HCT116 (cell line): ENCODE measurements around the gene CDKL5. TPM values are rescaled to one million over a fixed set of nuclear protein-coding genes. Genes with fewer than 3 reads are reported as not detected.

Source experiments
- ATAC-seq: fragments of 200-7000 bp; cut with Tn5 transposase; 2 replicates; pipeline ENCODE4 v1.9.1; 2020; ENCODE audit warnings: mild to moderate bottlenecking, moderate library complexity
- BruUV-seq: library from RNA; stranded (reverse); fragments of 400-500 nt; replicated peaks from 2 replicates; lab custom pipeline; 2021; lab: Mats Ljungman, UMichigan
- CTCF ChIA-PET: fragments of 300-600 bp; sonication (Branson Sonifier 250); formaldehyde crosslinking; loops from one replicate; lab custom pipeline; 2021; ENCODE audit warnings: antibody characterized with exemption; lab: Charles Lee
- POLR2A ChIA-PET: fragments of 300-600, 350-600 bp; sonication (Branson Sonifier 250); formaldehyde crosslinking; loops from one replicate; lab custom pipeline; 2021; ENCODE audit warnings: antibody characterized with exemption; lab: Charles Lee
- RAD21 ChIA-PET, 2 experiments: fragments of 300-600 bp; sonication (Branson Sonifier 250); formaldehyde crosslinking; loops; one replicate each; lab custom pipeline; 2023; ENCODE audit warnings: low total read pairs in 2 of 2; ENCODE audit not compliant: uncharacterized antibody in 2 of 2, unreplicated experiment in 2 of 2, low non-redundant PET in 1 of 2; lab: Charles Lee
- DNase-seq: peaks from one replicate; pipeline ENCODE4 v3.0.0-alpha.2; 2010; ENCODE audit warnings: low read depth, low spot score
- H2AFZ ChIP-seq: fragments of 200-600 bp; shearing (Covaris generic), sonication (generic); 2 replicates; pipeline ENCODE4 v1.6.1; 2017; ENCODE audit warnings: low read depth, mixed run types, mixed read lengths, antibody characterized with exemption, low read length; ENCODE audit not compliant: poor library complexity, severe bottlenecking
- H3K27ac ChIP-seq: 2 replicates; pipeline ENCODE4 v1.5.1; 2012; ENCODE audit warnings: low read depth, low read length
- H3K27me3 ChIP-seq: fragments of 200-600 bp; sonication (generic); 2 replicates; pipeline ENCODE4 v1.6.1; 2016; ENCODE audit warnings: mixed run types, low read length, mixed read lengths; ENCODE audit not compliant: insufficient read depth
- H3K36me3 ChIP-seq, 2 experiments: fragments of 200-500 bp in 1 of 2; fragments of 200-600 bp in 1 of 2; sonication (Bioruptor generic) in 1 of 2; sonication (generic) in 1 of 2; 2 replicates each; pipeline versions ENCODE4 v1.5.1 to v1.6.1; 2014 to 2016; ENCODE audit warnings: low read length in 2 of 2, inconsistent platforms in 1 of 2, mixed read lengths in 1 of 2, mixed run types in 1 of 2; ENCODE audit not compliant: insufficient read depth in 2 of 2, control insufficient read depth in 1 of 2
- H3K4me1 ChIP-seq, 2 experiments: fragments of 200-600 bp in 1 of 2; sonication (generic) in 1 of 2; 2 replicates each; pipeline versions ENCODE4 v1.5.1 to v1.6.1; 2012 to 2017; ENCODE audit warnings: low read length in 2 of 2, inconsistent platforms in 1 of 2, mild to moderate bottlenecking in 1 of 2, mixed read lengths in 1 of 2, mixed run types in 1 of 2, moderate library complexity in 1 of 2; ENCODE audit not compliant: insufficient read depth in 2 of 2, control insufficient read depth in 1 of 2
- H3K4me2 ChIP-seq: fragments of 200-600 bp; sonication (generic); 2 replicates; pipeline ENCODE4 v1.6.1; 2017; ENCODE audit warnings: mixed run types, low read length, mixed read lengths
- H3K4me3 ChIP-seq, 2 experiments: fragments of 200-600 bp in 1 of 2; sonication (generic) in 1 of 2; replicated peaks in 1 of 2; 2 replicates each; pipeline ENCODE4 v1.5.1; 2011 to 2016; ENCODE audit warnings: low read length in 2 of 2, control low read depth in 1 of 2, low read depth in 1 of 2, mild to moderate bottlenecking in 1 of 2, mixed read lengths in 1 of 2, mixed run types in 1 of 2
- H3K79me2 ChIP-seq: fragments of 200-600 bp; sonication (generic); 2 replicates; pipeline ENCODE4 v1.6.1; 2017; ENCODE audit warnings: mild to moderate bottlenecking, mixed run types, low read length, moderate library complexity, mixed read lengths; ENCODE audit not compliant: insufficient read depth
- H3K9ac ChIP-seq: fragments of 200-600 bp; sonication (generic); 2 replicates; pipeline ENCODE4 v1.6.1; 2016; ENCODE audit warnings: low read length, mixed read lengths
- H3K9me2 ChIP-seq: fragments of 200-600 bp; sonication (generic), shearing (Covaris generic); 2 replicates; pipeline ENCODE4 v1.6.1; 2017; ENCODE audit warnings: mixed run types, mild to moderate bottlenecking, moderate library complexity; ENCODE audit not compliant: insufficient read depth
- H3K9me3 ChIP-seq, 2 experiments: fragments of 200-500 bp in 1 of 2; fragments of 200-600 bp in 1 of 2; sonication (Bioruptor generic) in 1 of 2; sonication (generic) in 1 of 2; 2 replicates each; pipeline ENCODE4 v1.6.1; 2014 to 2017; ENCODE audit warnings: low read length in 2 of 2, mixed read lengths in 2 of 2, inconsistent platforms in 1 of 2, low read depth in 1 of 2, mild to moderate bottlenecking in 1 of 2, mixed run types in 1 of 2, moderate library complexity in 1 of 2; ENCODE audit not compliant: control insufficient read depth in 1 of 2, insufficient read depth in 1 of 2
- H4K20me1 ChIP-seq: fragments of 200-600 bp; sonication (generic), shearing (Covaris generic); 2 replicates; pipeline ENCODE4 v1.6.1; 2017; ENCODE audit warnings: mixed run types, mild to moderate bottlenecking, moderate library complexity; ENCODE audit not compliant: insufficient read depth
- ATF3 ChIP-seq: IDR thresholded peaks from 2 replicates; pipeline ENCODE4 v1.6.1; 2012
- CBX3 ChIP-seq: IDR thresholded peaks from 2 replicates; pipeline ENCODE4 v1.6.1; 2012; ENCODE audit warnings: low read depth
- CEBPB ChIP-seq: IDR thresholded peaks from 2 replicates; pipeline ENCODE4 v1.6.1; 2012; ENCODE audit warnings: low read depth
- EGR1 ChIP-seq: IDR thresholded peaks from 2 replicates; pipeline ENCODE4 v1.6.1; 2012; ENCODE audit warnings: low read depth
- ELF1 ChIP-seq: IDR thresholded peaks from 2 replicates; pipeline ENCODE4 v1.6.1; 2012; ENCODE audit warnings: low read depth, borderline replicate concordance
- JUND ChIP-seq: IDR thresholded peaks from 2 replicates; pipeline ENCODE4 v1.6.1; 2012
- POLR2AphosphoS5 ChIP-seq: IDR thresholded peaks from 2 replicates; pipeline ENCODE4 v1.6.1; 2011; ENCODE audit warnings: mild to moderate bottlenecking, low read depth, low read length, moderate library complexity
- REST ChIP-seq: IDR thresholded peaks from 2 replicates; pipeline ENCODE4 v1.6.1; 2012; ENCODE audit warnings: low read depth
- YY1 ChIP-seq: IDR thresholded peaks from 2 replicates; pipeline ENCODE4 v1.6.1; 2011; ENCODE audit warnings: low read length, low read depth, moderate library complexity, mild to moderate bottlenecking; ENCODE audit not compliant: insufficient replicate concordance; ENCODE audit errors: extremely low read depth
- ZBTB33 ChIP-seq: IDR thresholded peaks from 2 replicates; pipeline ENCODE4 v1.6.1; 2011; ENCODE audit warnings: mild to moderate bottlenecking, low read length, moderate library complexity; ENCODE audit not compliant: insufficient replicate concordance; ENCODE audit errors: extremely low read depth
- intact Hi-C: fragments of 100-400 bp; cut with micrococcal nuclease; formaldehyde crosslinking; loops from 2 replicates; pipeline ENCODE4 v1.10.0; 2022
- total RNA-seq: library from RNA; stranded (reverse); gene quantifications from one replicate; pipeline ENCODE4 v1.2.1, GENCODE V29; 2021; ENCODE audit not compliant: unreplicated experiment

The CDKL5 gene
- total RNA-seq, 1 experiment from 2014 or later, result 2.5 TPM

- H3K79me2 ChIP-seq, result no peaks in the 10 kb centered on the region
- CTCF ChIA-PET, result no interaction called here
Measured at GRCh38 chrX:18692541-18692940, 267.1 kb downstream of the CDKL5 start.

More at GRCh38 chrX:18692541-18692940, 267.1 kb downstream of the CDKL5 start:
- H3K4me3 ChIP-seq, result no peak overlapping the region
- ATAC-seq, result no peak
- H3K27me3 ChIP-seq, result no peaks in the 10 kb centered on the region
- DNase-seq, result no peak
- no peaks in the 10 kb centered on the region for H3K9me3 ChIP-seq
- no peaks in the 10 kb centered on the region for H3K36me3 ChIP-seq
- no peaks in the 10 kb centered on the region for H4K20me1 ChIP-seq
- no peaks in the 10 kb centered on the region for H3K9me2 ChIP-seq
- H3K9ac ChIP-seq, result no peak overlapping the region
- BruUV-seq, result no TSS peak
- H3K4me2 ChIP-seq, result no peak overlapping the region
- no peak for TF ChIP-seq CEBPB
- TF ChIP-seq YY1, result no peak
- no peak for TF ChIP-seq POLR2AphosphoS5
- no peak for TF ChIP-seq REST
- no peak for TF ChIP-seq ZBTB33
- TF ChIP-seq JUND, result no peak
- TF ChIP-seq ELF1, result no peak
- TF ChIP-seq ATF3, result no peak
- TF ChIP-seq EGR1, result no peak
- TF ChIP-seq CBX3, result no peak
- H3K27ac ChIP-seq, result no peak overlapping the region
- no peak overlapping the region for H2AFZ ChIP-seq
- POLR2A ChIA-PET, result no interaction called here
- intact Hi-C loops, result no loop called here
- RAD21 ChIA-PET, result no interaction called here
- H3K4me1 ChIP-seq, result no peaks in the 10 kb centered on the region
